AG04450 (cell line): ENCODE data around the gene RIN3. TPM values are rescaled to one million over a fixed set of nuclear protein-coding genes. Genes with fewer than 3 reads are reported as not detected.

Experiments
- CTCF ChIA-PET: fragments of 300-600, 350-600 bp; formaldehyde crosslinking; extraction: SDS; loops from one replicate; lab custom pipeline; 2022; ENCODE audit warnings: antibody characterized with exemption, inconsistent platforms; lab: Charles Lee
- POLR2A ChIA-PET: fragments of 350-600 bp; formaldehyde crosslinking; extraction: SDS; loops from one replicate; lab custom pipeline; 2021; ENCODE audit warnings: antibody characterized with exemption, inconsistent platforms; lab: Yijun Ruan, JAX
- DNase-seq: peaks from one replicate; pipeline ENCODE4 v3.0.0-alpha.2; 2011; ENCODE audit warnings: low read depth, low spot score
- H3K27ac ChIP-seq: one replicate; pipeline ENCODE4 v1.5.1; 2012; ENCODE audit warnings: low read depth, low read length, control low read depth
- H3K27me3 ChIP-seq: one replicate; pipeline ENCODE4 v1.6.0; 2012; ENCODE audit warnings: low read length; ENCODE audit not compliant: control insufficient read depth, insufficient read depth
- H3K4me3 ChIP-seq: 2 replicates; pipeline ENCODE4 v1.5.1; 2011; ENCODE audit warnings: mild to moderate bottlenecking, low read depth, low read length, control low read depth
- H3K9me3 ChIP-seq: 2 replicates; pipeline ENCODE4 v1.5.1; 2012; ENCODE audit warnings: low read length; ENCODE audit not compliant: control insufficient read depth, insufficient read depth
- polyA plus RNA-seq: library from polyadenylated mRNA; depleted of rRNA; stranded (reverse); fragments of >200 nt; gene quantifications from 2 replicates; pipeline ENCODE4 v1.2.3, GENCODE V29; 2011
- TF ChIP-seq, protein P1 (sequence below): IDR thresholded peaks from 2 replicates; pipeline ENCODE4 v1.5.1; 2011; ENCODE audit warnings: low read depth, low read length, control low read depth, inconsistent platforms

Gene RIN3
- polyA plus RNA-seq, 1 experiment, result 3.7 TPM

GRCh38 chr14:92659765-92660561 is 146.4 kb downstream of the RIN3 start:
- ChIA-PET CTCF (no interaction called here), POLR2A (no interaction called here)
- TF ChIP-seq, protein P1, sequence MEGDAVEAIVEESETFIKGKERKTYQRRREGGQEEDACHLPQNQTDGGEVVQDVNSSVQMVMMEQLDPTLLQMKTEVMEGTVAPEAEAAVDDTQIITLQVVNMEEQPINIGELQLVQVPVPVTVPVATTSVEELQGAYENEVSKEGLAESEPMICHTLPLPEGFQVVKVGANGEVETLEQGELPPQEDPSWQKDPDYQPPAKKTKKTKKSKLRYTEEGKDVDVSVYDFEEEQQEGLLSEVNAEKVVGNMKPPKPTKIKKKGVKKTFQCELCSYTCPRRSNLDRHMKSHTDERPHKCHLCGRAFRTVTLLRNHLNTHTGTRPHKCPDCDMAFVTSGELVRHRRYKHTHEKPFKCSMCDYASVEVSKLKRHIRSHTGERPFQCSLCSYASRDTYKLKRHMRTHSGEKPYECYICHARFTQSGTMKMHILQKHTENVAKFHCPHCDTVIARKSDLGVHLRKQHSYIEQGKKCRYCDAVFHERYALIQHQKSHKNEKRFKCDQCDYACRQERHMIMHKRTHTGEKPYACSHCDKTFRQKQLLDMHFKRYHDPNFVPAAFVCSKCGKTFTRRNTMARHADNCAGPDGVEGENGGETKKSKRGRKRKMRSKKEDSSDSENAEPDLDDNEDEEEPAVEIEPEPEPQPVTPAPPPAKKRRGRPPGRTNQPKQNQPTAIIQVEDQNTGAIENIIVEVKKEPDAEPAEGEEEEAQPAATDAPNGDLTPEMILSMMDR, result no peak
- Histone ChIP-seq H3K9me3 (no peaks in the 10 kb centered on the region; the same call in 1 of the 2 replicates), H3K27me3 (no peaks in the 10 kb centered on the region), H3K4me3 (no peak overlapping the region), H3K27ac (no peak overlapping the region)
- no peak for DNase-seq

- no peak overlapping the region for H3K27ac ChIP-seq
- ChIA-PET CTCF (no interaction called here), POLR2A (no interaction called here)
- H3K27me3 ChIP-seq, result no peaks in the 10 kb centered on the region
- DNase-seq, result no peak
- TF ChIP-seq, protein P1, result no peak
- H3K4me3 ChIP-seq, result no peak overlapping the region
- no peaks in the 10 kb centered on the region; the same call in 1 of the 2 replicates for H3K9me3 ChIP-seq
Observed at GRCh38 chr14:92660571-92660970, 147.0 kb downstream of the RIN3 start.

DNA sequence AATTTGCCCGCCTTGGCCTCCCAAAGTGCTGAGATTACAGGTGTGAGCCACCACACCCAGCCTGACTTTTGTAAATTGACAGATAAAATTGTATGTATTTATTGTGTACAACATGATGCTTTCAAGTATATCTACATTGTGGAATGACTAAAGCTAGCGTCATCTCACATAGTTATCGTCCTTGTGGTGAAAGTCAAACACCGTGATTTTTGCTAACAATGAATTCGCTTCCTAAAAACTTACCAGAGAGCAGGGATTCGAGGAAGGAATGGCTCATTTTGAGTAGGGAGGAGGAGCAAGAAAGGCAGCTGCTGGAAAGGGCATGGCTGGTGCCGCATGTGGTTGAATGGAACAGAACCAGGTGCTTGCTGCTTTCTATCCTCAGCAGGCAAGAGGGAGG is 149.5 kb downstream of the RIN3 start:
- ChIA-PET CTCF (no interaction called here), POLR2A (no interaction called here)
- TF ChIP-seq, protein P1, result no peak
- no peak overlapping the region for H3K4me3 ChIP-seq
- H3K27me3 ChIP-seq, result no peaks in the 10 kb centered on the region
- H3K27ac ChIP-seq, result peak overlapping the region; percentile 39
- no peaks in the 10 kb centered on the region for H3K9me3 ChIP-seq
- no peak for DNase-seq

GRCh38 chr14:92665661-92666110 is 152.1 kb downstream of the RIN3 start:
- POLR2A ChIA-PET, result interaction anchor here (0.5 to 0.7 kb wide), 2 partner anchors 122 to 796 kb away, joined by 3 to 5 read pairs; no protein-coding TSS in a partner anchor

DNA sequence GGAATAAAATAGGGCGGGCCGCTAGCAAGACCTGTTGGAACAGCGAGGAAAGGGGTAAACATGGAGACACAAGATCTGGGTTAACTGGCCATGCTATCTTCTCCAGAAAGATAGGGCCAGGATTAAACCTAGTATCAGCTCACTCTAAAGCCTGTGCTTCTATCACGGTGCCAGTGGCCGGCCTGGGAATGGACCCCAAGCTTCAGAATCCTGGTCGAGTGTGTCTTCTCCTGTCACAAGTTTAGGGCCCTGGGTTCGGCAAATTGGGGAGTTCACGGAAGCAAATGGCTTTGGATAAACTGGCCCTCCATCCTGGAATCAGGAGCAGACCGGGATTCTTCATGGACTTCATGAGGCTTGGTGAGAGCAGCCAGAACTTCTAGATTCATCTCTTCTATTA is 152.7 kb downstream of the RIN3 start:
- TF ChIP-seq, protein P1, result no peak
- Histone ChIP-seq H3K27me3 (no peaks in the 10 kb centered on the region), H3K9me3 (no peaks in the 10 kb centered on the region), H3K27ac (no peak overlapping the region), H3K4me3 (no peak overlapping the region)
- CTCF ChIA-PET, result interaction anchor here (1.6 kb wide), 1 partner anchor 21 kb away, joined by 4 read pairs; no protein-coding TSS in a partner anchor
- POLR2A ChIA-PET, result no interaction called here
- no peak for DNase-seq

More at GRCh38 chr14:92665661-92666110, 152.1 kb downstream of the RIN3 start:
- Histone ChIP-seq H3K9me3 (no peaks in the 10 kb centered on the region), H3K27ac (no peak overlapping the region), H3K27me3 (no peaks in the 10 kb centered on the region), H3K4me3 (no peak overlapping the region)
- CTCF ChIA-PET, result interaction anchor here (0.6 kb wide), 1 partner anchor 94 kb away, joined by 7 read pairs; no protein-coding TSS in a partner anchor
- no peak for DNase-seq
- TF ChIP-seq, protein P1, result no peak
